ENCODE results near the gene TLL2.

Gene TLL2

GRCh38 chr10:96359616-96360015, 154.1 kb downstream of the TLL2 start:
- TF ChIP-seq CTCF (IDR thresholded peaks at IDR 0.05; ENCODE audit: low read depth, low read length) = no peak
- no peak overlapping the region for H3K4me3 ChIP-seq (ENCODE audit: low read depth, low read length)

- no peak within 1 kb of the TSS for H3K4me3 ChIP-seq (ENCODE audit: low read depth, low read length)
- TF ChIP-seq CTCF (IDR thresholded peaks at IDR 0.05; ENCODE audit: low read depth, low read length) = no peak
Observed at GRCh38 chr10:96358851-96359540, 154.7 kb downstream of the TLL2 start, which contains the start of gene OPALIN. OPALIN (minus strand) TSS chr10:96359002; CDS start chr10:96358896, 106 bp downstream.

- no peak for TF ChIP-seq CTCF (IDR thresholded peaks at IDR 0.05; ENCODE audit: low read depth, low read length)
- no peak overlapping the region for H3K4me3 ChIP-seq (ENCODE audit: low read depth, low read length)
Observed at GRCh38 chr10:96357038-96357620, 156.6 kb downstream of the TLL2 start.

- TF ChIP-seq CTCF (IDR thresholded peaks at IDR 0.05; ENCODE audit: low read depth, low read length) = no peak
- H3K4me3 ChIP-seq (ENCODE audit: low read depth, low read length) = no peak overlapping the region
Observed at GRCh38 chr10:96352582-96352981, 161.1 kb downstream of the TLL2 start.

GRCh38 chr10:96352027-96352426, 161.7 kb downstream of the TLL2 start:
- no peak for TF ChIP-seq CTCF (IDR thresholded peaks at IDR 0.05; ENCODE audit: low read depth, low read length)
- no peak overlapping the region for H3K4me3 ChIP-seq (ENCODE audit: low read depth, low read length)

- no peak overlapping the region for H3K4me3 ChIP-seq (ENCODE audit: low read depth, low read length)
- no peak for TF ChIP-seq CTCF (IDR thresholded peaks at IDR 0.05; ENCODE audit: low read depth, low read length)
Observed at GRCh38 chr10:96346295-96346694, 167.4 kb downstream of the TLL2 start.

GRCh38 chr10:96345222-96345621, 168.5 kb downstream of the TLL2 start:
- no peak for TF ChIP-seq CTCF (IDR thresholded peaks at IDR 0.05; ENCODE audit: low read depth, low read length)
- H3K4me3 ChIP-seq (ENCODE audit: low read depth, low read length) = no peak overlapping the region

Data from WI38 (cell line).